OCI-LY1 (cell line): ENCODE results near the gene DUS3L.
"Not testable (repeated sequence)": the region's sequence is repeated elsewhere in the genome, so short reads cannot be mapped to it uniquely, and the experiment has no call there.

Experiments used
- EZH2 ChIP-seq: fragments of 200-600 bp; sonication (generic), shearing (Covaris generic); IDR thresholded peaks from 2 replicates; pipeline ENCODE4 v1.8.0; 2017; ENCODE audit warnings: borderline replicate concordance, mixed run types, mild to moderate bottlenecking, antibody characterized with exemption, low read length, moderate library complexity, mixed read lengths
- TF ChIP-seq, protein P1 (sequence below): fragments of 200-600 bp; sonication (generic), shearing (Covaris generic); IDR thresholded peaks from 2 replicates; pipeline ENCODE4 v1.5.1; 2017; ENCODE audit warnings: mild to moderate bottlenecking, antibody characterized with exemption, low read length, moderate library complexity, mixed read lengths

DNA sequence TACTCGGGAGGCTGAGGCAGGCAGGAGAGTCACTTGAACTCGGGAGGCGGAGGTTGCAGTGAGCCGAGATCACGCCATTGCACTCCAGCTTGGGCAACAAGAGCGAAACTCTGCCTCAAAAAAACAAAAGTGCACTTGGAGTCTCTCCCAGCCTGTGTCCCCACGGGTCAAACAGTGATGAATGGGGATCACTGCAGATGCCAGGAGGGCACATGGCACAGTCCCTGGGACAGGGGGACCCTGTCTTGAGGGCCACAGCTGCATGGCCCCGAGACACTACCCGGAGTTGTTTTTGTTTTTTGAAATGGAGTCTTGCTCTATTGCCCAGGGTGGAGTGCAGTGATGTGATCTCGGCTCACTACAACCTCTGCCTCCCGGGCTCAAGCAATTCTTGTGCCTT lies 10.0 kb downstream of the DUS3L start:
- TF ChIP-seq, protein P1, sequence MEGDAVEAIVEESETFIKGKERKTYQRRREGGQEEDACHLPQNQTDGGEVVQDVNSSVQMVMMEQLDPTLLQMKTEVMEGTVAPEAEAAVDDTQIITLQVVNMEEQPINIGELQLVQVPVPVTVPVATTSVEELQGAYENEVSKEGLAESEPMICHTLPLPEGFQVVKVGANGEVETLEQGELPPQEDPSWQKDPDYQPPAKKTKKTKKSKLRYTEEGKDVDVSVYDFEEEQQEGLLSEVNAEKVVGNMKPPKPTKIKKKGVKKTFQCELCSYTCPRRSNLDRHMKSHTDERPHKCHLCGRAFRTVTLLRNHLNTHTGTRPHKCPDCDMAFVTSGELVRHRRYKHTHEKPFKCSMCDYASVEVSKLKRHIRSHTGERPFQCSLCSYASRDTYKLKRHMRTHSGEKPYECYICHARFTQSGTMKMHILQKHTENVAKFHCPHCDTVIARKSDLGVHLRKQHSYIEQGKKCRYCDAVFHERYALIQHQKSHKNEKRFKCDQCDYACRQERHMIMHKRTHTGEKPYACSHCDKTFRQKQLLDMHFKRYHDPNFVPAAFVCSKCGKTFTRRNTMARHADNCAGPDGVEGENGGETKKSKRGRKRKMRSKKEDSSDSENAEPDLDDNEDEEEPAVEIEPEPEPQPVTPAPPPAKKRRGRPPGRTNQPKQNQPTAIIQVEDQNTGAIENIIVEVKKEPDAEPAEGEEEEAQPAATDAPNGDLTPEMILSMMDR, result not testable (repeated sequence)
- not testable (repeated sequence) for TF ChIP-seq EZH2
